ENCODE results near the gene PADI2.

Gene PADI2

DNA sequence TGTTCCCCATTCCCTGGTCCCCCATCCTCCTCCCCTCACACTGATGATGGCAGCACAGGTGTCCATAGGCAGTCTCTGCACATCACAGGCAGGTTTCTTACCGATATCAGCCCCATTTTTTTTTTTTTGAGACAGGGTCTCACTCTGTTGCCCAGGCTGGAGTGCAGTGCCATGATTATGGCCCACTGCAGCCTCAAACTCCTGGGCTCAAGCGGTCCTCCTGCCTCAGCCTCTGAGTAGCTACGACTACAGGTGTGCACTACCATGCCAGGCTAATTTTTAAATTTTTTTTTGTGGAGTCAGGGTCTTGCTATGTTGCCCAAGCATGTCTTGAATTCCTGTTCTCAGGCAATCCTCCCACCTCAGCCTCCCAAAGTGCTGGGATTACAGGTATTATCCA, 36.5 kb downstream of the PADI2 start:
- Histone ChIP-seq H3K9ac (ENCODE audit: low read length in 2 of 2) (no peak overlapping the region), H3K4me1 (ENCODE audit: control insufficient read depth, insufficient read depth, low read length) (no peaks in the 10 kb centered on the region), H3K9me3 (ENCODE audit: control insufficient read depth in 2 of 2, low read length in 2 of 2) (no peaks in the 10 kb centered on the region), H3K27ac (ENCODE audit: low read length) (no peak overlapping the region), H3K4me3 (ENCODE audit: low read length in 2 of 2) (no peak overlapping the region), H3K27me3 (ENCODE audit: control insufficient read depth in 1 of 2, insufficient read depth in 2 of 2, low read length in 2 of 2) (no peaks in the 10 kb centered on the region), H3K36me3 (ENCODE audit: control insufficient read depth in 2 of 2, insufficient read depth in 2 of 2, low read length in 2 of 2) (no peaks in the 10 kb centered on the region)

DNA sequence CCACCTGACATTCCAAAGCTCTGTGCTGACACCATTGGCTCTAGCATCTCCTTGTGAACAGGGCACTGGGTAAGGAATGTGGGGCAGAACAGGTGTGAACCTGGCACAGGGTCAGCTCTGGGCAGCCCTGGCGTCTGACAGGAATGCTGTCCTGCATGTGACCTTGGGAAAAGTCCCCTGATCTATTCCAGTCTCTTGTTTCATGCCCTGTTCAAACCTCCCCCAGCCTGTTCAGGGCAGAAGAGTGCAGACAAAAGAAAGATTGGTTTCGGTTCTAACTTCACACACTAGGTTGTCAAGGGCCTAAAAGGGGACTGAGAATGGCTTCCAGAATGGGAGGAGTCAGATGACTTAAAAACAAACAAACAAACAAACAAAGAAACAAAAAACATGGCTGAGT, 37.8 kb downstream of the PADI2 start:
- no peaks in the 10 kb centered on the region for H3K36me3 ChIP-seq (ENCODE audit: control insufficient read depth in 2 of 2, insufficient read depth in 2 of 2, low read length in 2 of 2)
- H3K9me3 ChIP-seq (ENCODE audit: control insufficient read depth in 2 of 2, low read length in 2 of 2): no peaks in the 10 kb centered on the region
- no peaks in the 10 kb centered on the region for H3K27me3 ChIP-seq (ENCODE audit: control insufficient read depth in 1 of 2, insufficient read depth in 2 of 2, low read length in 2 of 2)
- no peaks in the 10 kb centered on the region for H3K4me1 ChIP-seq (ENCODE audit: control insufficient read depth, insufficient read depth, low read length)
- no peak overlapping the region for H3K4me3 ChIP-seq (ENCODE audit: low read length in 2 of 2)
- no peak overlapping the region for H3K27ac ChIP-seq (ENCODE audit: low read length)
- H3K9ac ChIP-seq (ENCODE audit: low read length in 2 of 2): no peak overlapping the region

DNA sequence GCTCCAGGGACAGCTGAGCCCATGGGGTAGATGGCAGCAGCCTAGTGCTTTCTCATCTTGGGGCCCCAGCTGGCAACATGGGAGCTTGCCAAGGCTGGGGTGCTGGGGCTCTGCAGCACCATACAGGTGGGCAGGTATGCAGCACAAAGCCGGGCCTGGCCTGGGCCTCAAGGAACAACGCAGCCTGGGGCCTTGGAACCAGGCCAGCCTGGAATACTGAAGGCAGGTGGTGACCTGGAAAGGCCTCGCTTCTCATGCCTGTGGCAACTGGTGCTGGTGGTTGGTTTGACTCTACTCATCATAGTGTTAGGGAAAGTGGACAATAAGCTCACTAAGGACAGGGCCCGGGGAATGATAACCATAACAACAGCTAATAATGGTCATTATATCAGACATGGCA, 38.4 kb downstream of the PADI2 start:
- H3K9ac ChIP-seq (ENCODE audit: low read length in 2 of 2): no peak overlapping the region
- H3K27me3 ChIP-seq (ENCODE audit: control insufficient read depth in 1 of 2, insufficient read depth in 2 of 2, low read length in 2 of 2): no peaks in the 10 kb centered on the region
- H3K4me3 ChIP-seq (ENCODE audit: low read length in 2 of 2): no peak overlapping the region
- H3K9me3 ChIP-seq (ENCODE audit: control insufficient read depth in 2 of 2, low read length in 2 of 2): no peaks in the 10 kb centered on the region
- H3K27ac ChIP-seq (ENCODE audit: low read length): no peak overlapping the region
- H3K4me1 ChIP-seq (ENCODE audit: control insufficient read depth, insufficient read depth, low read length): no peaks in the 10 kb centered on the region
- no peaks in the 10 kb centered on the region for H3K36me3 ChIP-seq (ENCODE audit: control insufficient read depth in 2 of 2, insufficient read depth in 2 of 2, low read length in 2 of 2)

DNA sequence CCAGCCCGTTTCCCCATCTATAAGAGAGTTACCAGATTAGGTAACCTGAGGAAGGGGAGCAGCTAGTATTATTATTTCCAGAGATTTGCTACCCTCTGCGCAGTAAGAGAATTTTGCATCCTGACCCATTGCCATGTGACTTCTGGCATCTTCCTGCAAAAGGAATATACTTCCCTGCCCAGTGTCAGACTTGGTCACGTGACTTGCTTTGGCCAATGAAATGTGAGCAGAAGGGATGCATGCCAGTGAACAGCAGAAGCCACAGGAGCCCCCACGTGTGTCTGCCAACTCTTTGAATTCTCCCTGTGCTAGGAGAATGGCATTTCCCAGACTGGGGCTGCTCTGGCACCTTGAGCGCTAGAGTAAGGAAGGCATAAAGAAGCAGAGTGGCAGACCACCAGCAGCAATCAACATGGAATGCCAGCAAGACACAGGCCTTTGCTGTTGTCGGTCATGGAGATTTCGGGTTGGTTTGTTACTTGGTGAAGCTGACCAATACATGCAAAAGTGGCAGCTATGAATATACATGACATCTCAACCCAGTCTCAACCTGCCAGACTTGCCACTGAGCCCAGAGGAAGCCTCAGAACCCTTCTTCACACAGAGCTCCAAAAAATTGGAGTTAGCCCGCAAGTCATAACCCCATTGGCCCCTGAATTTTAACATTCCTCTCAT, 39.0 kb downstream of the PADI2 start:
- Histone ChIP-seq H3K27ac (ENCODE audit: low read length) (no peak overlapping the region), H3K27me3 (ENCODE audit: control insufficient read depth in 1 of 2, insufficient read depth in 2 of 2, low read length in 2 of 2) (no peaks in the 10 kb centered on the region), H3K9me3 (ENCODE audit: control insufficient read depth in 2 of 2, low read length in 2 of 2) (no peaks in the 10 kb centered on the region), H3K36me3 (ENCODE audit: control insufficient read depth in 2 of 2, insufficient read depth in 2 of 2, low read length in 2 of 2) (no peaks in the 10 kb centered on the region), H3K4me1 (ENCODE audit: control insufficient read depth, insufficient read depth, low read length) (no peaks in the 10 kb centered on the region), H3K9ac (ENCODE audit: low read length in 2 of 2) (no peak overlapping the region), H3K4me3 (ENCODE audit: low read length in 2 of 2) (no peak overlapping the region)

DNA sequence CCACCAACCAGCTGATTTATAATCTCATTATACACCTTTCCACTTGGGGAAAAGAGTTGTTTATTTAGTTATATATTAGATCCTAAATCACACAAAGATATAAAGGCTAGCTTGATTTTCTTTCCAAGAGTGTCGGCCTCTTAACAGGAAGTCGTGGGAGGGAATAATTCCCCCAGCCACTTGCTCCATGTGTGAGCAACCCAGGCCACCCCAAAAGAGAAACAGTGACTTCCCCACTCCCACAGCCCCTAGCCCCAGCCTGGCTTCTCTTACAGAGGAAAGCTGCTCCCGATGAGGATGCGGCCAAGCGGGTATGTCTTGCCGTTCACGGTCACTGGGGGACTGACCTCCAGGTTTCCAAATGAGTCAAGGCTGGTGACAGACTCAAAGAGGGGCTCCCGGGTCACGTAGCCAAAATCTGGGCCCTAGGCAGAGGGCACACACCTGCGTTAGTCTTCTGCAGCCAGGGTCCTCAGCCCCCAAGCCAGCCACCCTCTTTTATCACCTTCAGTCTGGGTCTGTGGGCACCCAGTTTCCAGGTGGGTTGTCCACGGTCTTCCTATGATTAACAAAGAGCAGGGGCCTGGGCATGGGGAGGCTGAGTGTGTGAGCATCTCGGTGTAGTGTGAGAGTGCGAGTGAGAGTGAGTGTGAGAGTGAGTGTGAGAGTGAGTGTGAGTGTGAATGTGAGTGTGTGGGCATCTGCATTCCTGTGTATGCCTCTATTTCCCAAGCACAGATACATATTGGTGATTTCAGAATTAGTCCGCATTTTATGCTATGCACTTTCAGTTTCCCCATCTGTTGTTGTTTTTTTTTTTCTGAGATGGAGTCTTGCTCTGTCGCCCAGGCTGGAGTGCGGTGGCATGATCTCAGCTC, 40.0 kb downstream of the PADI2 start:
- H3K27ac ChIP-seq (ENCODE audit: low read length): no peak overlapping the region
- H3K36me3 ChIP-seq (ENCODE audit: control insufficient read depth in 2 of 2, insufficient read depth in 2 of 2, low read length in 2 of 2): no peaks in the 10 kb centered on the region

DNA sequence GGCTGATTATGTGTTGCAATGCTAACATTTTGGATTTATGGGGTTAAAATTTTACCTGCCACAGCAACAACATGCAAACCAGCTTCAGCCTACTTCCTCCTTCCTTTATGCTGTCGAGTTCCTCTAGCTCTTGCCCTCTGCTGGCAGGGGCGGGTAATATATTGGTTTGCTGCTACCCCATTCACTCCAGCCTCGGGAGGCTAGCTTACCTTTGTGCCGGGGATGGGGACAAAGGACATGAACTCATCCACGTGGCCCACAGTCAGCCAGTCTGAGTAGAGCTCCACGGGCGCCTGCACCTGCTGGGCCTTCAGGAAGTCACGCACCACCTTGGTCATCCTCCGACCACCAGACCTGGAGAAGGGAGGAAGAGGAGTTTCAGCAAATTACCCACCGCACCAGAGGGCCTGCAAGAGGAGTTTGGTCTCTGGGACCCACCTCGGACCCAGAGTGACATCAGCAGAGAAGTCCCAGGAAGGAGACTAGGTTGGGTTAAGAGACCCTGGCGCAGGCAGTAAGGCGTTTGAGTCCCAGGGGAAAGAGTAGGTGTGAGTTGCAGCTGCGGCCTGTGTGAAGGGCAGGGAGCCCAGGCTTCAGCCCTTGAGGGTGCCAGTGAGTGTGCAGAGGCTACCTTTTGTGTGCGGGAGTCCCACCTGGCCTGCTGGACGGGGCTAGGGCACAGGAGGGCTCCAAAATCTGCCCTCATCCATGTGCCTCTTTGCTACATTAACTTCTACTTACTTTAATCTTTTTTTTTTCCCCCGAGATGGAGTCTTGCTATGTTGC, 43.6 kb downstream of the PADI2 start:
- H3K9ac ChIP-seq (ENCODE audit: low read length in 2 of 2): no peak overlapping the region
- H3K27ac ChIP-seq (ENCODE audit: low read length): no peak overlapping the region
- H3K4me1 ChIP-seq (ENCODE audit: control insufficient read depth, insufficient read depth, low read length): no peaks in the 10 kb centered on the region
- H3K9me3 ChIP-seq (ENCODE audit: control insufficient read depth in 2 of 2, low read length in 2 of 2): no peaks in the 10 kb centered on the region
- no peaks in the 10 kb centered on the region for H3K36me3 ChIP-seq (ENCODE audit: control insufficient read depth in 2 of 2, insufficient read depth in 2 of 2, low read length in 2 of 2)
- H3K4me3 ChIP-seq (ENCODE audit: low read length in 2 of 2): no peak overlapping the region
- no peaks in the 10 kb centered on the region for H3K27me3 ChIP-seq (ENCODE audit: control insufficient read depth in 1 of 2, insufficient read depth in 2 of 2, low read length in 2 of 2)

More for the DNA sequence above, 40.0 kb downstream of the PADI2 start:
- no peak overlapping the region for H3K4me3 ChIP-seq (ENCODE audit: low read length in 2 of 2)
- H3K27me3 ChIP-seq (ENCODE audit: control insufficient read depth in 1 of 2, insufficient read depth in 2 of 2, low read length in 2 of 2): no peaks in the 10 kb centered on the region
- no peaks in the 10 kb centered on the region for H3K4me1 ChIP-seq (ENCODE audit: control insufficient read depth, insufficient read depth, low read length)
- no peak overlapping the region for H3K9ac ChIP-seq (ENCODE audit: low read length in 2 of 2)
- no peaks in the 10 kb centered on the region for H3K9me3 ChIP-seq (ENCODE audit: control insufficient read depth in 2 of 2, low read length in 2 of 2)

DNA sequence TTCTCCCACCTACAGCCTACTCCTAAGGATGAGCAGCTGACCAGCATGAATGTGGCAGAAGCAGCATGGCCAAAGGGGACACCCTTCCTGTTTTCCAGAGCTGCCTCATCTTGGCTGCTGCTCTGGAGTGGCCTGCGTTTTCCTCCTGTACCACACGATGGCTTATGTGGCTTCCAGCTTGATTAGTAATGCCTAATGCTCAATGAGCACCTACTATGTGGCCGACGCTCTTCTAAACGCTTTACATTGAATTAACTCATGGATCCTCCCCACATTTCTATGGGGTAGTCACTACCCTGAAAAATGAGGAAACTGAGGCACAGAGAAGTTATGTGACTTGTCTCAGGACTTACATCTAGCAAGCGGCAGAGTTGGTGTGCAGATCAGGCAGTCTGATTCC, 47.5 kb downstream of the PADI2 start:
- Histone ChIP-seq H3K36me3 (ENCODE audit: control insufficient read depth in 2 of 2, insufficient read depth in 2 of 2, low read length in 2 of 2) (no peaks in the 10 kb centered on the region), H3K4me1 (ENCODE audit: control insufficient read depth, insufficient read depth, low read length) (no peaks in the 10 kb centered on the region), H3K4me3 (ENCODE audit: low read length in 2 of 2) (no peak overlapping the region), H3K27ac (ENCODE audit: low read length) (no peak overlapping the region), H3K27me3 (ENCODE audit: control insufficient read depth in 1 of 2, insufficient read depth in 2 of 2, low read length in 2 of 2) (no peaks in the 10 kb centered on the region), H3K9me3 (ENCODE audit: control insufficient read depth in 2 of 2, low read length in 2 of 2) (no peaks in the 10 kb centered on the region), H3K9ac (ENCODE audit: low read length in 2 of 2) (no peak overlapping the region)

DNA sequence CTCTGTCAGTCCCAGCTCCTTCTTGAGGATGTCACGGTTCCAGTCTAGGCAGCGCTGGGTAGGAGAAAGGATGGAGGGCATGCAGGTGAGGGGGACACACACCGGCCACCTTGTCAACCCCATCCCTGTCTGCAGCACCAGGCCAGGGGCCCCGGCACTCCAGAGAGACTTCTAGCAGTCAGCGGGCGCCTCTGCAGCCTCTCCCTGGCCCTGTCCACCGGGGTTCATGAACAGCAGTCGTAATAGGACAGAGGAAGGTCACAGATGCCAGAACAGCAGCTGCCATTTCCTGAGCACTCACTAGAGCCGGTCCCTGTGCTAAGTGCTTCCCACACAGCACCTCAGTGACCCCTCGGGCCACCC, 49.1 kb downstream of the PADI2 start:
- H3K9me3 ChIP-seq (ENCODE audit: control insufficient read depth in 2 of 2, low read length in 2 of 2): peaks cover 0 to 3% of the 10 kb centered on the region in 2 donors
- no peak overlapping the region for H3K9ac ChIP-seq (ENCODE audit: low read length in 2 of 2)
- H3K27ac ChIP-seq (ENCODE audit: low read length): no peak overlapping the region
- no peaks in the 10 kb centered on the region for H3K4me1 ChIP-seq (ENCODE audit: control insufficient read depth, insufficient read depth, low read length)
- no peaks in the 10 kb centered on the region for H3K36me3 ChIP-seq (ENCODE audit: control insufficient read depth in 2 of 2, insufficient read depth in 2 of 2, low read length in 2 of 2)
- H3K27me3 ChIP-seq (ENCODE audit: control insufficient read depth in 1 of 2, insufficient read depth in 2 of 2, low read length in 2 of 2): no peaks in the 10 kb centered on the region
- H3K4me3 ChIP-seq (ENCODE audit: low read length in 2 of 2): no peak overlapping the region

DNA sequence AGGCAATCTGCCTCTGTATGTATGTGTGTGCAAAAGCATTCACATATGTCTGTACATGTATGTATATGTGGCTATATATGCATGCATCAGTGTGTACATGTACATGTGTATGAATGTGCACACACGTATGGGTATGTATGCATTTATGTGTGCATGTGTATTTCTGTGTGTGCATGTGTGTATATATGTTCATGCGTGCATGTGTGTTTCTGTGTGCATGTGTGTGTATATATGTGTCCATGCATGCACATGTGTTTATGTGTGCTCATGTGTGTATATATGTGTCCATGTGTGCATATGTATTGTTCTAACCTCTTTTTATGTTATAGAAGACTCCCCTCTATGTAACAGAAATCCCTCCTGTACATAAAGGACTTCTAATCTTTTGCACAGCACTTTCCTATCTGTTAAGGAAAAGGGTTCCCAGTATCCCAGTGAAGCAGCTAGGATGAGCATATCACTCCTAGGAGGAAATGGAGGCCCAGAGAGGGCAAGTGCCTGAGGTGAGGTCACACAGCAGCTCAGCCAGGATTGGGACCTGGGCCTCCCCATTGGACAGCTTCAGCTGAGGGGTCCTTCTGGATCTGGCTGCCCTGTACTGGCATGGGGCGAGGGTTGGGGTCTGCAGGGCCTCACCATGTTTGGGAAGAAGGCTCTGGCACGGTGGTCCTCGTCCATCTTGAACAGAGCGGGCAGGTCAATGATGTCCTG, 49.6 kb downstream of the PADI2 start:
- Histone ChIP-seq H3K4me1 (ENCODE audit: control insufficient read depth, insufficient read depth, low read length) (no peaks in the 10 kb centered on the region), H3K27ac (ENCODE audit: low read length) (no peak overlapping the region), H3K4me3 (ENCODE audit: low read length in 2 of 2) (no peak overlapping the region), H3K27me3 (ENCODE audit: control insufficient read depth in 1 of 2, insufficient read depth in 2 of 2, low read length in 2 of 2) (no peaks in the 10 kb centered on the region), H3K9me3 (ENCODE audit: control insufficient read depth in 2 of 2, low read length in 2 of 2) (peaks cover 0 to 7% of the 10 kb centered on the region in 2 donors), H3K36me3 (ENCODE audit: control insufficient read depth in 2 of 2, insufficient read depth in 2 of 2, low read length in 2 of 2) (no peaks in the 10 kb centered on the region), H3K9ac (ENCODE audit: low read length in 2 of 2) (no peak overlapping the region)

DNA sequence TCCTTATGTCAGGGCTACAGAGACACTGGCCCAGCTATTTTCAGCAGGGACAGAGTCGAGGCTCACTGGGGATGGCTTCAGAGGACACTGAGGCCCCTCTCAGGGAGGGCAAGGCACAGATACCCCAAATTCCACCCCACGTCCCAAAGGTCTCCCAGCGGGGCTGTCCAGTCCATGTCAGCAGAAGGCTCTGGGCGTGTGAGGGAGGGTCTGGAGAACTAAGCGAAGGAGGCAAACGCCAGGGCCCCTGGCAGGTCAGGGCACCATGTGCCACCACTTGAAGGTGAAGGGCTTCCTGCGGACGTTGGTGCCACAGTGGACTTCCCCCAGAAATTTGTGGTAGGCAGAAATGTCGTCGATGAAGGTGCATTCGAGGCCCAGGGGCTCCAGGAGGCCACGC, 50.5 kb downstream of the PADI2 start:
- Histone ChIP-seq H3K9ac (ENCODE audit: low read length in 2 of 2) (no peak overlapping the region), H3K4me1 (ENCODE audit: control insufficient read depth, insufficient read depth, low read length) (no peaks in the 10 kb centered on the region), H3K36me3 (ENCODE audit: control insufficient read depth in 2 of 2, insufficient read depth in 2 of 2, low read length in 2 of 2) (no peaks in the 10 kb centered on the region), H3K27ac (ENCODE audit: low read length) (no peak overlapping the region), H3K9me3 (ENCODE audit: control insufficient read depth in 2 of 2, low read length in 2 of 2) (peaks cover 0 to 7% of the 10 kb centered on the region in 2 donors), H3K4me3 (ENCODE audit: low read length in 2 of 2) (no peak overlapping the region), H3K27me3 (ENCODE audit: control insufficient read depth in 1 of 2, insufficient read depth in 2 of 2, low read length in 2 of 2) (no peaks in the 10 kb centered on the region)
